H1 (cell line): ENCODE data around the gene RNASE9. TPM values are rescaled to one million over a fixed set of nuclear protein-coding genes. Genes with fewer than 3 reads are reported as not detected.
"Not testable (repeated sequence)": the region's sequence is repeated elsewhere in the genome, so short reads cannot be mapped to it uniquely, and the experiment has no call there.

ENCODE experiments used
- CTCF ChIA-PET: fragments of 300-600 bp; sonication (Branson Sonifier 250); formaldehyde crosslinking; loops from one replicate; lab custom pipeline; 2021; ENCODE audit not compliant: partially characterized antibody; lab: Charles Lee
- POLR2A ChIA-PET: fragments of 300-600 bp; sonication (Branson Sonifier 250); formaldehyde crosslinking; loops from one replicate; lab custom pipeline; 2021; ENCODE audit warnings: inconsistent platforms; ENCODE audit not compliant: partially characterized antibody; lab: Charles Lee
- DNase-seq, 2 experiments: peaks; one replicate each; pipeline versions ENCODE4 v3.0.0 to v3.0.0-alpha.2; 2010 to 2022; ENCODE audit warnings: low spot score in 2 of 2, low read depth in 1 of 2, mixed read lengths in 1 of 2
- FAIRE-seq: peaks from 2 replicates; lab custom pipeline; 2011; peaks lifted over from hg19 to GRCh38; lab: Jason Lieb, UNC
- H2AFZ ChIP-seq: 2 replicates; pipeline ENCODE4 v1.8.1; 2012; ENCODE audit warnings: low read length, inconsistent platforms
- H2AK5ac ChIP-seq: 2 replicates; pipeline ENCODE4 v1.6.1; 2013; ENCODE audit warnings: low read depth, low read length
- H2BK120ac ChIP-seq: replicated peaks from 2 replicates; pipeline ENCODE3; 2013; ENCODE audit warnings: low read depth, low read length, inconsistent platforms
- H2BK12ac ChIP-seq: 2 replicates; pipeline ENCODE4 v1.6.1; 2013; ENCODE audit warnings: low read depth, low read length
- H2BK15ac ChIP-seq: 2 replicates; pipeline ENCODE4 v1.6.1; 2013; ENCODE audit warnings: low read length
- H2BK20ac ChIP-seq: 2 replicates; pipeline ENCODE4 v1.6.1; 2013; ENCODE audit warnings: low read length
- H2BK5ac ChIP-seq: 2 replicates; pipeline ENCODE4 v1.6.1; 2013; ENCODE audit warnings: low read depth, low read length
- H3K14ac ChIP-seq: 2 replicates; pipeline ENCODE4 v1.6.1; 2013; ENCODE audit warnings: inconsistent platforms; ENCODE audit not compliant: insufficient read length
- H3K18ac ChIP-seq: 2 replicates; pipeline ENCODE4 v1.6.1; 2013; ENCODE audit warnings: low read length; ENCODE audit errors: extremely low read depth
- H3K23ac ChIP-seq: 2 replicates; pipeline ENCODE4 v1.6.1; 2013; ENCODE audit warnings: inconsistent platforms; ENCODE audit not compliant: insufficient read length
- H3K23me2 ChIP-seq: 2 replicates; pipeline ENCODE4 v1.6.1; 2013; ENCODE audit warnings: low read depth, low read length
- H3K27ac ChIP-seq: 2 replicates; pipeline ENCODE4 v1.6.1; 2011; ENCODE audit warnings: low read depth, low read length, inconsistent platforms
- H3K27me3 ChIP-seq, 4 experiments: replicated peaks in 1 of 4; 1 replicate in 1 of 4; 2 replicates in 3 of 4; pipeline versions ENCODE4 v1.6.1 to v1.8.1; 2011 to 2013; ENCODE audit warnings: low read length in 3 of 4, mild to moderate bottlenecking in 3 of 4, inconsistent platforms in 2 of 4, mixed read lengths in 2 of 4, moderate library complexity in 1 of 4; ENCODE audit not compliant: control insufficient read depth in 3 of 4, insufficient read depth in 3 of 4; ENCODE audit errors: extremely low read depth in 1 of 4
- H3K36me3 ChIP-seq, 4 experiments: 2 replicates each; pipeline versions ENCODE4 v1.6.1 to v1.8.1; 2011 to 2013; ENCODE audit warnings: mild to moderate bottlenecking in 4 of 4, low read length in 3 of 4, moderate library complexity in 2 of 4, control low read depth in 1 of 4, inconsistent platforms in 1 of 4; ENCODE audit not compliant: insufficient read depth in 4 of 4, control insufficient read depth in 2 of 4
- H3K4ac ChIP-seq: replicated peaks from 2 replicates; pipeline ENCODE3; 2013; ENCODE audit warnings: low read length, low read depth, mixed read lengths, inconsistent platforms; ENCODE audit not compliant: insufficient read length
- H3K4me1 ChIP-seq, 4 experiments: replicated peaks in 1 of 4; 1 replicate in 1 of 4; 2 replicates in 3 of 4; pipeline versions ENCODE4 v1.6.1 to v1.8.1; 2011 to 2013; ENCODE audit warnings: low read length in 3 of 4, inconsistent platforms in 2 of 4, mixed read lengths in 1 of 4; ENCODE audit not compliant: insufficient read depth in 4 of 4, control insufficient read depth in 3 of 4
- H3K4me2 ChIP-seq, 2 experiments: 2 replicates each; pipeline versions ENCODE4 v1.6.1 to v1.8.1; 2011 to 2013; ENCODE audit warnings: low read depth in 2 of 2, low read length in 2 of 2, control low read depth in 1 of 2, inconsistent platforms in 1 of 2, mild to moderate bottlenecking in 1 of 2; ENCODE audit not compliant: insufficient read depth in 1 of 2
- H3K4me3 ChIP-seq, 4 experiments: fragments of 200-600, 300-600 bp in 1 of 4; sonication (generic), shearing (Covaris generic), sonication (Bioruptor Twin) in 1 of 4; 2 replicates each; pipeline versions ENCODE4 v1.5.1 to v1.8.1; 2011 to 2016; ENCODE audit warnings: low read length in 4 of 4, low read depth in 3 of 4, control low read depth in 2 of 4, inconsistent platforms in 2 of 4, mild to moderate bottlenecking in 2 of 4, mixed read lengths in 1 of 4, moderate library complexity in 1 of 4; ENCODE audit not compliant: insufficient read depth in 2 of 4; ENCODE audit errors: extremely low read depth in 1 of 4
- H3K56ac ChIP-seq: replicated peaks from 2 replicates; pipeline ENCODE3; 2013; ENCODE audit warnings: low read depth, mild to moderate bottlenecking, mixed read lengths, low read length, inconsistent platforms; ENCODE audit not compliant: insufficient read length
- H3K79me1 ChIP-seq: 2 replicates; pipeline ENCODE4 v1.6.1; 2013; ENCODE audit warnings: low read depth, low read length, control low read depth
- H3K79me2 ChIP-seq, 2 experiments: 2 replicates each; pipeline versions ENCODE4 v1.6.1 to v1.8.1; 2012 to 2013; ENCODE audit warnings: low read length in 2 of 2, mild to moderate bottlenecking in 2 of 2, inconsistent platforms in 1 of 2; ENCODE audit not compliant: insufficient read depth in 2 of 2, control insufficient read depth in 1 of 2
- H3K9ac ChIP-seq, 4 experiments: replicated peaks in 1 of 4; 1 replicate in 1 of 4; 2 replicates in 3 of 4; pipeline versions ENCODE4 v1.6.1 to v1.8.1; 2011 to 2013; ENCODE audit warnings: low read depth in 3 of 4, low read length in 3 of 4, control low read depth in 2 of 4, mild to moderate bottlenecking in 2 of 4, moderate library complexity in 2 of 4, inconsistent platforms in 1 of 4; ENCODE audit errors: extremely low read depth in 1 of 4
- H3K9me3 ChIP-seq, 2 experiments: 2 replicates each; pipeline versions ENCODE4 v1.6.1 to v1.8.1; 2012 to 2013; ENCODE audit warnings: mild to moderate bottlenecking in 2 of 2, moderate library complexity in 2 of 2, control low read depth in 1 of 2, inconsistent platforms in 1 of 2, low read depth in 1 of 2, low read length in 1 of 2, mixed read lengths in 1 of 2; ENCODE audit not compliant: insufficient read depth in 2 of 2
- H4K20me1 ChIP-seq, 2 experiments: replicated peaks in 1 of 2; 2 replicates each; pipeline versions ENCODE3 to v1.8.1; 2011 to 2013; ENCODE audit warnings: inconsistent platforms in 2 of 2, low read length in 2 of 2, mild to moderate bottlenecking in 1 of 2; ENCODE audit not compliant: insufficient read depth in 2 of 2, control insufficient read depth in 1 of 2
- H4K5ac ChIP-seq: 2 replicates; pipeline ENCODE4 v1.6.1; 2013; ENCODE audit warnings: low read length, low read depth, mixed read lengths, inconsistent platforms; ENCODE audit not compliant: insufficient read length
- H4K8ac ChIP-seq: 2 replicates; pipeline ENCODE4 v1.8.0; 2013; ENCODE audit warnings: mild to moderate bottlenecking, moderate library complexity, low read length, inconsistent platforms; ENCODE audit not compliant: insufficient read depth; ENCODE audit errors: extremely low read depth
- H4K91ac ChIP-seq: replicated peaks from 2 replicates; pipeline ENCODE3; 2013; ENCODE audit warnings: low read length, mixed read lengths, inconsistent platforms; ENCODE audit not compliant: insufficient read length
- CHD2 ChIP-seq: IDR thresholded peaks from 2 replicates; pipeline ENCODE4 v1.6.1; 2012; ENCODE audit warnings: low read length, improper control_type of control experiment
- NANOG ChIP-seq: IDR thresholded peaks from 2 replicates; pipeline ENCODE4 v1.6.1; 2011; ENCODE audit warnings: low read length, low read depth, mild to moderate bottlenecking, inconsistent platforms; ENCODE audit not compliant: insufficient read depth, poor library complexity, severe bottlenecking
- NRF1 ChIP-seq: IDR thresholded peaks from 2 replicates; pipeline ENCODE4 v1.6.1; 2011; ENCODE audit warnings: mild to moderate bottlenecking, low read depth, low read length, improper control_type of control experiment
- WGBS, 2 experiments: shearing (Covaris generic) in 1 of 2; methylation state at CpG; one replicate each; pipeline versions ENCODE4 v1.1.6 to v1.1.7; 2013 to 2015; ENCODE audit warnings: low lambda C conversion rate in 2 of 2, mixed read lengths in 2 of 2, inconsistent platforms in 1 of 2, low coverage in 1 of 2, missing lambda C conversion rate in 1 of 2; ENCODE audit not compliant: insufficient replicate concordance in 2 of 2, insufficient coverage in 1 of 2, insufficient read length in 1 of 2; ENCODE audit errors: extremely low coverage in 1 of 2, missing lambda C conversion rate in 1 of 2; 5-methylcytosine and 5-hydroxymethylcytosine counted together
- polyA plus RNA-seq, 7 experiments: library from polyadenylated mRNA; depleted of rRNA in 3 of 7; stranded (reverse) in 5 of 7; unstranded in 2 of 7; fragments of >200 nt in 5 of 7; fragments of 200-250 nt in 2 of 7; gene quantifications; 1 replicate in 5 of 7; 2 replicates in 1 of 7; 4 replicates in 1 of 7; pipeline versions ENCODE4 v1.2.1 to v1.2.3, GENCODE V29; 2011 to 2013; ENCODE audit warnings: missing spikeins in 2 of 7, mixed read lengths in 2 of 7
- total RNA-seq: library from RNA; stranded (reverse); fragmentation: NEBNext Ultra II Directional; extraction: Animal tissue kit (Norgen Biotek cat#: 25700); gene quantifications from 2 replicates; pipeline ENCODE4 v1.2.1, GENCODE V29; 2021

Gene RNASE9
- total and polyA plus RNA-seq, 2 of the 8 experiments (the other 6 are each of a cell fraction or from before 2014, with no cell fraction given), result 0.06 TPM; not detected in 1

DNA sequence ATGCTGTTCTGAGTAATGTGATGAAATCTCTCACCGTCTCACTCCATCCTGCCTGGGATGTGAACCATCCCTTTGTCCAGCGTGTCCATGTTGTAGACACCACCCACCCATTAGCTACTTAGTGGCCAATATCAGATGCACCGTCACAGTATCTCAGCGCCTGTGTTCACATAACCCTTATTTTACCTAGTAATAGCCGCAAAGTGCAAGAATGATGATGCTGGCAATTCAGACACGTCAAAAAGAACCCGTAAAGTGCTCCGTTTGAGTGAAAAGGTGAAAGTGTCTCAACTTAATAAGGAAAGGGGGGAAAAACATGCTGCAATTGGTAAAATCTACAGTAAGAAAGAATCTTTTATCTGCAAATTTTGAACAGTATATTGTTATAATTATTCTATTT, 52.5 kb downstream of the RNASE9 start (continued):
- no peak for TF ChIP-seq CHD2
- TF ChIP-seq NANOG, result no peak
- no peak for TF ChIP-seq NRF1

DNA sequence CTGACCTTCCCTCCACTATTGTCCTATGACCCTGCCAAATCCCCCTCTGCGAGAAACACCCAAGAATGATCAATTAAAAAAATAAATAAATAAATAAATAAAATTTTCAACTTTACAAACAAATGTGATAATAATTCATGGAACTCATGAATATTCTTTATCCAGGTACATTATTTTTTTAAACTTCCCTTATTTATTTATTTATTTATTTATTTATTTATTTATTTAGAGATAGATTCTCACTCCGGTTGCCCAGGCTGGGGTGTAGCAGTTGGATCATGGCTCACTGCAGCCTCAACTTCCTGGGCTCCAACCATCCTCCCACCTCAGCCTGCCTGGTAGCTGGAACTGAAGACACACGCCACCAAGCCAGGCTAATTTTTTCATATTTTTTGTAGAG, 53.3 kb downstream of the RNASE9 start:
- H3K23ac ChIP-seq, H3K79me1 ChIP-seq, H3K27me3 ChIP-seq, H3K4me1 ChIP-seq, H3K56ac ChIP-seq, H4K20me1 ChIP-seq, H2BK20ac ChIP-seq, H3K9me3 ChIP-seq, H3K4ac ChIP-seq, H3K36me3 ChIP-seq, FAIRE-seq, H2BK12ac ChIP-seq, H2BK5ac ChIP-seq, CTCF ChIA-PET, H3K14ac ChIP-seq, H3K18ac ChIP-seq, H2AFZ ChIP-seq, H3K4me2 ChIP-seq, H4K91ac ChIP-seq, H2BK15ac ChIP-seq, POLR2A ChIA-PET, H3K4me3 ChIP-seq, H4K8ac ChIP-seq, H2BK120ac ChIP-seq, H3K79me2 ChIP-seq, H3K9ac ChIP-seq, DNase-seq, H4K5ac ChIP-seq, H3K27ac ChIP-seq, H3K23me2 ChIP-seq, H2AK5ac ChIP-seq: not testable (repeated sequence)
- WGBS, 2 experiments, result 92% methylated on average over 3 of the region's 3 CpGs; no CpG with 5 or more reads in 1 of the 2 experiments
